Gastrocnemius medialis (tissue), 4 donors: Measurements from ENCODE around the gene ART5. TPM values are rescaled to one million over a fixed set of nuclear protein-coding genes. Genes with fewer than 3 reads are reported as not detected.

ENCODE experiments used
- ATAC-seq, 2 donors: fragments of 150-250 bp; one replicate each; pipeline ENCODE4 v1.9.1; 2016
- DNase-seq, 2 donors: peaks; one replicate each; pipeline ENCODE4 v3.0.0-alpha.2; 2019
- H3K27ac ChIP-seq, 4 donors: fragments of 200-600 bp; sonication (generic); 1 replicate in 1 of 4; 2 replicates in 3 of 4; pipeline ENCODE4 v1.5.1; 2016 to 2018; ENCODE audit warnings: mild to moderate bottlenecking in 2 of 4, moderate library complexity in 1 of 4
- H3K27me3 ChIP-seq, 3 donors: fragments of 200-600 bp; sonication (generic) in 2 of 3; 1 replicate in 1 of 3; 2 replicates in 2 of 3; pipeline versions ENCODE4 v1.5.1 to v1.6.0; 2016 to 2019; ENCODE audit warnings: mild to moderate bottlenecking in 1 of 3, moderate library complexity in 1 of 3
- H3K36me3 ChIP-seq, 2 donors: fragments of 200-600 bp; sonication (generic) in 1 of 2; one replicate each; pipeline ENCODE4 v1.5.1; 2017 to 2018
- H3K4me1 ChIP-seq, 2 donors: fragments of 200-600 bp; sonication (generic) in 1 of 2; one replicate each; pipeline ENCODE4 v1.5.1; 2016 to 2017; ENCODE audit warnings: mild to moderate bottlenecking in 2 of 2
- H3K4me3 ChIP-seq, 4 donors: fragments of 200-600 bp; sonication (generic) in 3 of 4; 1 replicate in 1 of 4; 2 replicates in 3 of 4; pipeline ENCODE4 v1.5.1; 2016 to 2019; ENCODE audit warnings: mild to moderate bottlenecking in 2 of 4
- H3K9me3 ChIP-seq, 3 donors: fragments of 200-600 bp; sonication (generic) in 2 of 3; 1 replicate in 1 of 3; 2 replicates in 2 of 3; pipeline ENCODE4 v1.5.1; 2016 to 2019
- CTCF ChIP-seq, 5 experiments: fragments of 450-650 bp in 3 of 5; fragments of 200-600 bp in 2 of 5; sonication (generic) in 2 of 5; IDR thresholded peaks in 4 of 5; conservative IDR thresholded peaks in 1 of 5; 1 replicate in 4 of 5; 2 replicates in 1 of 5; pipeline ENCODE4 v1.5.1; 2016 to 2019; ENCODE audit warnings: antibody characterized with exemption in 5 of 5, mild to moderate bottlenecking in 3 of 5, moderate library complexity in 3 of 5
- POLR2A ChIP-seq, 2 donors: fragments of 450-650 bp; IDR thresholded peaks; one replicate each; pipeline ENCODE4 v1.6.1; 2017; ENCODE audit warnings: antibody characterized with exemption in 2 of 2, mild to moderate bottlenecking in 2 of 2, moderate library complexity in 2 of 2
- in situ Hi-C, 4 donors: fragments of 200-750 bp; cut with MboI; loops; one replicate each; pipeline versions ENCODE4 v1.15.0 to v1.8.0; 2017; ENCODE audit warnings: low sequenced_read_pairs in 4 of 4
- intact Hi-C: fragments of 100-400 bp; cut with DNase I; formaldehyde crosslinking; loops from one replicate; pipeline ENCODE4 v1.15.1; 2023; ENCODE audit warnings: low total_unique reads
- total RNA-seq, 4 donors: library from RNA; depleted of rRNA; stranded (reverse); fragments of >200 nt; gene quantifications; one replicate each; pipeline versions ENCODE4 v1.1.0 to v1.2.3, GENCODE V29; 2016

Gene ART5
- total RNA-seq, 4 donors from 2014 or later, result 1.1 to 8.5 (median 2.2) TPM

DNA sequence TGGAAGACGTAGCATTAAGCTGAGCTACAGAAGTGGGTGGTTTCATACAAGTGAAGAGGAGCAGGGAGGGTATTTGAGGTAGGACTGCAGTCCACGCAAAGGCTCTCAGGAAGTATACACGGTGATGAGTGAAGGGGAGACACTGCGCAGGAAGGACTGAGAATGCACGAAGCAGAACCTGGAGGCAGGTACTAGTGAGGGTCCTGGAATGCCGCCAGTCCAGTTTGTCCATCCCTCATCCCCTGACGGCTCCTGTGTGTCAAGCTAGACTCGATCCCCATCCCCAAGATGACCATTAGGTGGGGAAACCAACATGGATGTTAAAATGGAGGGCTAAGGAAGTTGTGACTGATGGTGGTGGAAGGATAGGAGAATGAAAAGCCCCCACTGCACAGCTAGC lies 23.8 kb downstream of the ART5 start:
- no peak overlapping the region for H3K4me3 ChIP-seq
- no peaks in the 10 kb centered on the region for H3K9me3 ChIP-seq
- H3K27me3 ChIP-seq, result no peaks in the 10 kb centered on the region
- DNase-seq, result no peak
- TF ChIP-seq POLR2A (IDR thresholded peaks at IDR 0.05) (no peak), CTCF (IDR thresholded peaks at IDR 0.05 in 4 of 5, conservative IDR thresholded peaks at IDR 0.05 in 1 of 5) (no peak)
- ATAC-seq, result no peak
- in situ Hi-C loops (no loop called here), intact Hi-C loops (loop anchor here (10.0 kb wide), 2 partner anchors 177 to 573 kb away; partner anchors contain the start of gene NUP98)
- no peak overlapping the region for H3K27ac ChIP-seq
- no peaks in the 10 kb centered on the region for H3K36me3 ChIP-seq
- H3K4me1 ChIP-seq, result peaks cover 19 to 27% of the 10 kb centered on the region in 2 donors

- H3K36me3 ChIP-seq, result no peaks in the 10 kb centered on the region
- H3K27me3 ChIP-seq, result no peaks in the 10 kb centered on the region
- H3K4me1 ChIP-seq, result peaks cover 19 to 27% of the 10 kb centered on the region in 2 donors
- no peak for ATAC-seq
- intact Hi-C loops, result loop anchor here (10.0 kb wide), 2 partner anchors 178 to 572 kb away; partner anchors contain the start of gene NUP98
- peak in 1 of 2 donors; percentile 28 for DNase-seq
- no peaks in the 10 kb centered on the region for H3K9me3 ChIP-seq
- H3K4me3 ChIP-seq, result no peak overlapping the region
- in situ Hi-C loops, result no loop called here
- peak overlapping the region; percentile 7 to 99 (median 92) for H3K27ac ChIP-seq
- TF ChIP-seq CTCF (IDR thresholded peaks at IDR 0.05 in 4 of 5, conservative IDR thresholded peaks at IDR 0.05 in 1 of 5) (no peak), POLR2A (IDR thresholded peaks at IDR 0.05) (no peak)
Observed at GRCh38 chr11:3616721-3617460, 24.9 kb downstream of the ART5 start.

- no peak overlapping the region for H3K4me3 ChIP-seq
- no peak for ATAC-seq
- H3K27ac ChIP-seq, result peak overlapping the region; percentile 91 to 99 (median 94)
- no peaks in the 10 kb centered on the region for H3K9me3 ChIP-seq
- H3K4me1 ChIP-seq, result peaks cover 19 to 27% of the 10 kb centered on the region in 2 donors
- TF ChIP-seq POLR2A (IDR thresholded peaks at IDR 0.05), result no peak
- TF ChIP-seq CTCF (IDR thresholded peaks at IDR 0.05 in 4 of 5, conservative IDR thresholded peaks at IDR 0.05 in 1 of 5), result no peak
- intact Hi-C loops, result loop anchor here (10.0 kb wide), 2 partner anchors 179 to 571 kb away; partner anchors contain the start of gene NUP98
- no peak for DNase-seq
- no peaks in the 10 kb centered on the region for H3K27me3 ChIP-seq
- in situ Hi-C loops, result no loop called here
- no peaks in the 10 kb centered on the region for H3K36me3 ChIP-seq
Observed at GRCh38 chr11:3615998-3616397, 25.8 kb downstream of the ART5 start.

DNA sequence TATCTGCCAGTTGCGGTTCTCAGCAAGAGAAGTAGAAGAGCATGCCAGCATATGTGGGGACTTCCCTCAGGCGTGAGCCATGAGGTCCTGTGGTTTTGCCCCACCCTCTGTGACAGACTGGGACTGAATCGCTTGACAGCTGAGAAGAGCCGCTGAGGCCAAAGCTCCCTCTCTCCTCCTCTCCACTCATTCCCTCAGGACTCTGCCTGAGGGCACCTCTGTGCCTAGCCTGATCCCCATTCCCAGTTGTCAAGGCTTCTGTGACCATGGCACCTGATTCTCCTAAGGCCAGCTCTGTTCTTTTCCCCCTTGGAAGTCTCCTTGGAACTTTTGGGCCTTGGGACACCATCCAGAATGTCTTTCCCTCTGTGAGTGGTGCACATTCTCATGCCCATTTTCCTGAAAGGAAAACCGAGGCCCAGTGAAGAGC lies 27.0 kb downstream of the ART5 start:
- DNase-seq (peak; percentile 91 to 94), ATAC-seq (peak; percentile 88)
- Histone ChIP-seq H3K36me3 (no peaks in the 10 kb centered on the region), H3K27me3 (no peaks in the 10 kb centered on the region), H3K4me3 (peak overlapping the region; percentile 31 to 48 (median 41)), H3K9me3 (no peaks in the 10 kb centered on the region), H3K27ac (peak overlapping the region; percentile 91 to 99 (median 94)), H3K4me1 (peaks cover 19 to 27% of the 10 kb centered on the region in 2 donors)
- TF ChIP-seq POLR2A (IDR thresholded peaks at IDR 0.05) (peak; percentile 66 to 85), CTCF (IDR thresholded peaks at IDR 0.05 in 4 of 5, conservative IDR thresholded peaks at IDR 0.05 in 1 of 5) (no peak)
- in situ Hi-C loops, result no loop called here
- intact Hi-C loops, result loop anchor here (1.0 to 10.0 kb wide), 3 partner anchors 28 to 570 kb away; partner anchors contain the start of gene NUP98
